Measurements from ENCODE around the gene GABRR2.

GRCh38 chr6:89308525-89309395 is 6.3 kb downstream of the GABRR2 start:
- TF ChIP-seq CTCF (IDR thresholded peaks at IDR 0.05; ENCODE audit: poor library complexity, severe bottlenecking) (no peak), POLR2AphosphoS5 (IDR thresholded peaks at IDR 0.05) (no peak), TAF1 (IDR thresholded peaks at IDR 0.05; ENCODE audit: low read depth) (no peak), EZH2 (IDR thresholded peaks at IDR 0.05; ENCODE audit: borderline replicate concordance, insufficient read depth, low read length, poor library complexity, severe bottlenecking) (no peak), EP300 (conservative IDR thresholded peaks at IDR 0.05; ENCODE audit: poor library complexity, severe bottlenecking) (no peak), MXI1 (conservative IDR thresholded peaks at IDR 0.05; ENCODE audit: poor library complexity, severe bottlenecking) (no peak), SMC3 (conservative IDR thresholded peaks at IDR 0.05; ENCODE audit: poor library complexity) (no peak)
- TF ChIP-seq, protein P1, sequence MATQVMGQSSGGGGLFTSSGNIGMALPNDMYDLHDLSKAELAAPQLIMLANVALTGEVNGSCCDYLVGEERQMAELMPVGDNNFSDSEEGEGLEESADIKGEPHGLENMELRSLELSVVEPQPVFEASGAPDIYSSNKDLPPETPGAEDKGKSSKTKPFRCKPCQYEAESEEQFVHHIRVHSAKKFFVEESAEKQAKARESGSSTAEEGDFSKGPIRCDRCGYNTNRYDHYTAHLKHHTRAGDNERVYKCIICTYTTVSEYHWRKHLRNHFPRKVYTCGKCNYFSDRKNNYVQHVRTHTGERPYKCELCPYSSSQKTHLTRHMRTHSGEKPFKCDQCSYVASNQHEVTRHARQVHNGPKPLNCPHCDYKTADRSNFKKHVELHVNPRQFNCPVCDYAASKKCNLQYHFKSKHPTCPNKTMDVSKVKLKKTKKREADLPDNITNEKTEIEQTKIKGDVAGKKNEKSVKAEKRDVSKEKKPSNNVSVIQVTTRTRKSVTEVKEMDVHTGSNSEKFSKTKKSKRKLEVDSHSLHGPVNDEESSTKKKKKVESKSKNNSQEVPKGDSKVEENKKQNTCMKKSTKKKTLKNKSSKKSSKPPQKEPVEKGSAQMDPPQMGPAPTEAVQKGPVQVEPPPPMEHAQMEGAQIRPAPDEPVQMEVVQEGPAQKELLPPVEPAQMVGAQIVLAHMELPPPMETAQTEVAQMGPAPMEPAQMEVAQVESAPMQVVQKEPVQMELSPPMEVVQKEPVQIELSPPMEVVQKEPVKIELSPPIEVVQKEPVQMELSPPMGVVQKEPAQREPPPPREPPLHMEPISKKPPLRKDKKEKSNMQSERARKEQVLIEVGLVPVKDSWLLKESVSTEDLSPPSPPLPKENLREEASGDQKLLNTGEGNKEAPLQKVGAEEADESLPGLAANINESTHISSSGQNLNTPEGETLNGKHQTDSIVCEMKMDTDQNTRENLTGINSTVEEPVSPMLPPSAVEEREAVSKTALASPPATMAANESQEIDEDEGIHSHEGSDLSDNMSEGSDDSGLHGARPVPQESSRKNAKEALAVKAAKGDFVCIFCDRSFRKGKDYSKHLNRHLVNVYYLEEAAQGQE (IDR thresholded peaks at IDR 0.05; ENCODE audit: borderline replicate concordance), result no peak
